Transverse colon (tissue), 4 donors: ENCODE measurements around the gene CKS1B.

Source experiments
- EP300 ChIP-seq: sonication (generic); formaldehyde crosslinking; IDR thresholded peaks from one replicate; pipeline ENCODE4 v1.6.1; 2017; ENCODE audit warnings: antibody characterized with exemption, low read depth
- POLR2A ChIP-seq: fragments of 450-650 bp; IDR thresholded peaks from one replicate; pipeline ENCODE4 v1.6.1; 2016; ENCODE audit warnings: antibody characterized with exemption, mild to moderate bottlenecking, moderate library complexity
- POLR2AphosphoS5 ChIP-seq, 3 donors: sonication (generic); formaldehyde crosslinking; IDR thresholded peaks; one replicate each; pipeline ENCODE4 v1.6.1; 2016; ENCODE audit warnings: antibody characterized with exemption in 3 of 3
- TF ChIP-seq, protein P1 (sequence below), 5 experiments: fragments of 200-600 bp in 3 of 5; fragments of 450-650 bp in 2 of 5; sonication (generic) in 3 of 5; IDR thresholded peaks; 1 replicate in 2 of 5; 2 replicates in 3 of 5; pipeline ENCODE4 v1.5.1; 2016 to 2017; ENCODE audit warnings: antibody characterized with exemption in 5 of 5, inconsistent platforms in 3 of 5, mild to moderate bottlenecking in 2 of 5, moderate library complexity in 1 of 5

DNA sequence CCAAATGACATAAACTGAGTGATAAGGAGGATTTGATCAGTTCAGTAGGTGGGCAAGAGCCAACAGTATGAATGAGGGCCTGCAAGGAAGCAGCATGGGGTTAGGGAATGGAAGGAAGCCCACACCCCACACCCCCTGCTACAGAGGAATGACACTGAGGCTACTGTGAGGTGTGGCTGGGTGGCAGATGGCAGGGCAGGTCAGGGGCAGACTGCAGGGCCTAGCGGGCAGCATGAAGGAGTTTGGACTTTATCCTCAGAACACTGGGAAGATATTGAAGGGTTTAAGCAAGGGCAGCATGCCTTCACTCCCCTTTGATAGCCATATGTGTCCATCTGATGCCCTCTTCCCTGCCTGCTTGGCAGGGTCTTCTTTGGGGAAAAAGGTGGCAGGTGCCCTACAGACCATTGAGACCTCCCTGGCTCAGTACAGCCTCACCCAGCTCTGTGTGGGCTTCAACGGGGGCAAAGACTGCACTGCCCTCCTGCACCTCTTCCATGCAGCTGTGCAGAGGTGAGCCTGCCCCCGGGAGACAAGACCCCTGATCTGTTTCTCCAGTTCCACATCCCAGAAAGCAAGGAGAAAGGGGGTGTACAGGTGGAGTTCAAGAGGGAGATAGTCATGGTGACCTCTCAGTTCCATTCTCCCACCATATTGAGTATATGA, 14.8 kb downstream of the CKS1B start:
- TF ChIP-seq POLR2AphosphoS5 (IDR thresholded peaks at IDR 0.05) (peak in 1 of 3 donors; percentile 10), POLR2A (no peak), EP300 (no peak)
- TF ChIP-seq, protein P1, sequence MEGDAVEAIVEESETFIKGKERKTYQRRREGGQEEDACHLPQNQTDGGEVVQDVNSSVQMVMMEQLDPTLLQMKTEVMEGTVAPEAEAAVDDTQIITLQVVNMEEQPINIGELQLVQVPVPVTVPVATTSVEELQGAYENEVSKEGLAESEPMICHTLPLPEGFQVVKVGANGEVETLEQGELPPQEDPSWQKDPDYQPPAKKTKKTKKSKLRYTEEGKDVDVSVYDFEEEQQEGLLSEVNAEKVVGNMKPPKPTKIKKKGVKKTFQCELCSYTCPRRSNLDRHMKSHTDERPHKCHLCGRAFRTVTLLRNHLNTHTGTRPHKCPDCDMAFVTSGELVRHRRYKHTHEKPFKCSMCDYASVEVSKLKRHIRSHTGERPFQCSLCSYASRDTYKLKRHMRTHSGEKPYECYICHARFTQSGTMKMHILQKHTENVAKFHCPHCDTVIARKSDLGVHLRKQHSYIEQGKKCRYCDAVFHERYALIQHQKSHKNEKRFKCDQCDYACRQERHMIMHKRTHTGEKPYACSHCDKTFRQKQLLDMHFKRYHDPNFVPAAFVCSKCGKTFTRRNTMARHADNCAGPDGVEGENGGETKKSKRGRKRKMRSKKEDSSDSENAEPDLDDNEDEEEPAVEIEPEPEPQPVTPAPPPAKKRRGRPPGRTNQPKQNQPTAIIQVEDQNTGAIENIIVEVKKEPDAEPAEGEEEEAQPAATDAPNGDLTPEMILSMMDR (IDR thresholded peaks at IDR 0.05) = no peak
